PC-9 (cell line): ENCODE data around the gene GATA3. TPM values are rescaled to one million over a fixed set of nuclear protein-coding genes. Genes with fewer than 3 reads are reported as not detected.

Source experiments
- BruUV-seq: library from RNA; stranded (reverse); fragments of 400-500 nt; replicated peaks from 2 replicates; lab custom pipeline; 2021; lab: Mats Ljungman, UMichigan
- CTCF ChIA-PET: fragments of 300-600 bp; sonication (Branson Sonifier 250); formaldehyde crosslinking; loops from one replicate; lab custom pipeline; 2022; ENCODE audit warnings: antibody characterized with exemption; lab: Charles Lee
- POLR2A ChIA-PET: fragments of 300-600 bp; sonication (Branson Sonifier 250); formaldehyde crosslinking; loops from one replicate; lab custom pipeline; 2022; ENCODE audit warnings: antibody characterized with exemption; ENCODE audit not compliant: unreplicated experiment; lab: Charles Lee
- DNase-seq, 2 experiments: peaks; one replicate each; pipeline versions ENCODE4 v3.0.0 to v3.0.0-alpha.2; 2015 to 2022; ENCODE audit warnings: mixed read lengths in 1 of 2
- H2AFZ ChIP-seq: fragments of 200-600 bp; sonication (generic); 2 replicates; pipeline ENCODE4 v1.8.1; 2017; ENCODE audit warnings: antibody characterized with exemption
- H3F3A ChIP-seq: fragments of 200-600 bp; sonication (generic); 2 replicates; pipeline ENCODE4 v1.8.1; 2017; ENCODE audit warnings: antibody characterized with exemption, mild to moderate bottlenecking, low read depth; ENCODE audit not compliant: insufficient read depth
- H3K27ac ChIP-seq: fragments of 200-600 bp; sonication (generic); 2 replicates; pipeline ENCODE4 v1.6.1; 2016; ENCODE audit warnings: mixed run types
- H3K27me3 ChIP-seq: fragments of 200-600 bp; sonication (generic); 2 replicates; pipeline ENCODE4 v1.6.1; 2016; ENCODE audit warnings: low read depth, mixed run types; ENCODE audit not compliant: insufficient read depth
- H3K36me3 ChIP-seq: fragments of 200-600 bp; sonication (generic); 2 replicates; pipeline ENCODE4 v1.6.1; 2016; ENCODE audit warnings: low read depth, mixed run types
- H3K4me1 ChIP-seq: fragments of 200-600 bp; sonication (generic); replicated peaks from 2 replicates; pipeline ENCODE4 v1.6.1; 2016; ENCODE audit warnings: mixed run types; ENCODE audit not compliant: insufficient read depth
- H3K4me2 ChIP-seq: fragments of 200-600 bp; sonication (generic); 2 replicates; pipeline ENCODE4 v1.6.1; 2017; ENCODE audit warnings: mixed run types
- H3K4me3 ChIP-seq: fragments of 200-600 bp; sonication (generic); 2 replicates; pipeline ENCODE4 v1.6.1; 2016; ENCODE audit warnings: mixed run types
- H3K79me2 ChIP-seq: fragments of 200-600 bp; sonication (generic); 2 replicates; pipeline ENCODE4 v1.6.1; 2017; ENCODE audit warnings: low read depth, mixed run types
- H3K9me2 ChIP-seq: fragments of 200-600 bp; sonication (generic); 2 replicates; pipeline ENCODE4 v1.8.1; 2017; ENCODE audit warnings: mild to moderate bottlenecking; ENCODE audit not compliant: insufficient read depth
- H3K9me3 ChIP-seq: fragments of 200-600 bp; sonication (generic); 2 replicates; pipeline ENCODE4 v1.8.1; 2016; ENCODE audit warnings: low read depth; ENCODE audit not compliant: insufficient read depth
- H4K20me1 ChIP-seq: fragments of 200-600 bp; sonication (generic); 2 replicates; pipeline ENCODE4 v1.8.1; 2017; ENCODE audit not compliant: insufficient read depth
- EZH2 ChIP-seq: fragments of 200-600 bp; sonication (generic); IDR thresholded peaks from 2 replicates; pipeline ENCODE4 v1.8.0; 2017; ENCODE audit warnings: antibody characterized with exemption, low read depth
- intact Hi-C: fragments of 100-400 bp; cut with micrococcal nuclease; formaldehyde crosslinking; loops from one replicate; pipeline ENCODE4 v1.10.0; 2022; ENCODE audit not compliant: unreplicated experiment
- total RNA-seq: library from RNA; stranded (reverse); gene quantifications from 2 replicates; pipeline ENCODE4 v1.2.3, GENCODE V29; 2021
- TF ChIP-seq, protein P1 (sequence below): fragments of 200-600 bp; sonication (generic); conservative IDR thresholded peaks from 2 replicates; pipeline ENCODE4 v1.6.1; 2017; ENCODE audit warnings: mixed run types, antibody characterized with exemption, mild to moderate bottlenecking, moderate library complexity

The GATA3 gene
- total RNA-seq, 1 experiment from 2014 or later = 43.6 TPM

DNA sequence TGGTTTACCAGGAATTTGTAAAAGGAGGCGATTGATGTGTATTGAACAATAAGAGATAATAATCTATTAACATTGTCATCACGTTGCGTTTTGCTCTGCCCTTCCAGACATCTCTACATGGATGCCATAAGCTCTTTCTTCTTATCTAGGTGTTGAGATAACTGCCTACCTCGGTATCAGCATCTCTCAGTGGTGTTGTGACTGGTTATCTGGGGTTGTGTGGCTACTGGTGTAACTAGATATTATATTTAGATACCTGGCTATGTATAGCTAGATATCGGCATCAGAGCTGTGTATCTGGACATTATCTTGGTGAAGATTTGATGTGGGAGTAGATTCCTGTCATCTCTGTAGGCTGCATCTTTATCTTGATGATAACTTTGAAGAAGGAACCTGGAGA is 17.2 kb downstream of the GATA3 start:
- peaks cover 12% of the 10 kb centered on the region for H3K79me2 ChIP-seq
- intact Hi-C loops = no loop called here

DNA sequence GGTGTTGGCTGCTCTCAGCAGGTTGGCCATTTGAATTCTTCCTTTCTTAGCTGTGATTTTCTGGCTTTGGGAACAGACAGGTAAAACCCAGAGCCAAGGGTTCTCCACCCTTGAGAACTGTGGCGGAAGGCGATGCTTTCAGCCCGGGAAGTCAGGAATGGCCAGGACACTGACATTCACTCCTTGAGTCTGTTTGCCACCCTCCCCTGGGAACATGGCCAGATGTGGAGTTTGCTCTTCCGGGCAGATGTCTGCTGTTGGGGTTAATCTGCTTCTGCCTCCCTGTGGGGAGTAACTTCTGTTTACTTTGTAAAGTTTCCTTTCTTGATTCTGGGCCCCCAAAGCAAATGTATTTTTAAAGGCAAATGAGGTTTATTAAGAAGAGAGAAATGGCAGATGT is 17.7 kb downstream of the GATA3 start:
- H3K9me3 ChIP-seq = no peaks in the 10 kb centered on the region
- intact Hi-C loops = no loop called here
- H3K36me3 ChIP-seq = peaks cover 15% of the 10 kb centered on the region
- ChIA-PET CTCF (no interaction called here), POLR2A (no interaction called here)
- H3K27me3 ChIP-seq = no peaks in the 10 kb centered on the region
- no peak overlapping the region for H3K27ac ChIP-seq
- H3K4me2 ChIP-seq = no peak overlapping the region
- no TSS peak for BruUV-seq
- TF ChIP-seq, protein P1, sequence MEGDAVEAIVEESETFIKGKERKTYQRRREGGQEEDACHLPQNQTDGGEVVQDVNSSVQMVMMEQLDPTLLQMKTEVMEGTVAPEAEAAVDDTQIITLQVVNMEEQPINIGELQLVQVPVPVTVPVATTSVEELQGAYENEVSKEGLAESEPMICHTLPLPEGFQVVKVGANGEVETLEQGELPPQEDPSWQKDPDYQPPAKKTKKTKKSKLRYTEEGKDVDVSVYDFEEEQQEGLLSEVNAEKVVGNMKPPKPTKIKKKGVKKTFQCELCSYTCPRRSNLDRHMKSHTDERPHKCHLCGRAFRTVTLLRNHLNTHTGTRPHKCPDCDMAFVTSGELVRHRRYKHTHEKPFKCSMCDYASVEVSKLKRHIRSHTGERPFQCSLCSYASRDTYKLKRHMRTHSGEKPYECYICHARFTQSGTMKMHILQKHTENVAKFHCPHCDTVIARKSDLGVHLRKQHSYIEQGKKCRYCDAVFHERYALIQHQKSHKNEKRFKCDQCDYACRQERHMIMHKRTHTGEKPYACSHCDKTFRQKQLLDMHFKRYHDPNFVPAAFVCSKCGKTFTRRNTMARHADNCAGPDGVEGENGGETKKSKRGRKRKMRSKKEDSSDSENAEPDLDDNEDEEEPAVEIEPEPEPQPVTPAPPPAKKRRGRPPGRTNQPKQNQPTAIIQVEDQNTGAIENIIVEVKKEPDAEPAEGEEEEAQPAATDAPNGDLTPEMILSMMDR = no peak
- no peak for TF ChIP-seq EZH2
- no peak overlapping the region for H3K4me3 ChIP-seq
- H4K20me1 ChIP-seq = no peaks in the 10 kb centered on the region
- H3F3A ChIP-seq = peaks cover 16% of the 10 kb centered on the region; the same call in 1 of the 2 replicates
- 0 out of 2 replicates have a peak, but pooled peaks cover 3% of the 10 kb centered on the region for H3K4me1 ChIP-seq
- no peaks in the 10 kb centered on the region for H3K9me2 ChIP-seq
- no peak for DNase-seq
- H2AFZ ChIP-seq = no peak overlapping the region
- H3K79me2 ChIP-seq = peaks cover 7% of the 10 kb centered on the region

More for the DNA sequence above, 17.2 kb downstream of the GATA3 start:
- H4K20me1 ChIP-seq = no peaks in the 10 kb centered on the region
- H2AFZ ChIP-seq = no peak overlapping the region
- H3F3A ChIP-seq = peaks cover 16% of the 10 kb centered on the region; the same call in 1 of the 2 replicates
- no peak overlapping the region for H3K4me2 ChIP-seq
- H3K27ac ChIP-seq = no peak overlapping the region
- 0 out of 2 replicates have a peak, but pooled peaks cover 3% of the 10 kb centered on the region for H3K4me1 ChIP-seq
- CTCF ChIA-PET = no interaction called here
- TF ChIP-seq EZH2 = no peak
- TF ChIP-seq, protein P1 = no peak
- no peak overlapping the region for H3K4me3 ChIP-seq
- DNase-seq = no peak
- peaks cover 16% of the 10 kb centered on the region for H3K36me3 ChIP-seq
- no peaks in the 10 kb centered on the region for H3K9me3 ChIP-seq
- no peaks in the 10 kb centered on the region for H3K9me2 ChIP-seq
- no peaks in the 10 kb centered on the region for H3K27me3 ChIP-seq
- POLR2A ChIA-PET = interaction anchor here (0.7 kb wide), 1 partner anchor 65 kb away, joined by 4 read pairs; no protein-coding TSS in a partner anchor
- no TSS peak for BruUV-seq

DNA sequence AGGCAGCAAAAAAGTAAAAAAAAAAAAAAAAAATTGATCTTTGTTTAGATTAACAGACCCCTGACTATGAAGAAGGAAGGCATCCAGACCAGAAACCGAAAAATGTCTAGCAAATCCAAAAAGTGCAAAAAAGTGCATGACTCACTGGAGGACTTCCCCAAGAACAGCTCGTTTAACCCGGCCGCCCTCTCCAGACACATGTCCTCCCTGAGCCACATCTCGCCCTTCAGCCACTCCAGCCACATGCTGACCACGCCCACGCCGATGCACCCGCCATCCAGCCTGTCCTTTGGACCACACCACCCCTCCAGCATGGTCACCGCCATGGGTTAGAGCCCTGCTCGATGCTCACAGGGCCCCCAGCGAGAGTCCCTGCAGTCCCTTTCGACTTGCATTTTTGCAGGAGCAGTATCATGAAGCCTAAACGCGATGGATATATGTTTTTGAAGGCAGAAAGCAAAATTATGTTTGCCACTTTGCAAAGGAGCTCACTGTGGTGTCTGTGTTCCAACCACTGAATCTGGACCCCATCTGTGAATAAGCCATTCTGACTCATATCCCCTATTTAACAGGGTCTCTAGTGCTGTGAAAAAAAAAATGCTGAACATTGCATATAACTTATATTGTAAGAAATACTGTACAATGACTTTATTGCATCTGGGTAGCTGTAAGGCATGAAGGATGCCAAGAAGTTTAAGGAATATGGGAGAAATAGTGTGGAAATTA is 19.4 kb downstream of the GATA3 start:
- no peaks in the 10 kb centered on the region for H4K20me1 ChIP-seq
- H3K4me2 ChIP-seq = no peak overlapping the region
- no peak for DNase-seq
- no peaks in the 10 kb centered on the region for H3K79me2 ChIP-seq
- H3K27ac ChIP-seq = no peak overlapping the region
- H3K4me1 ChIP-seq = 0 out of 2 replicates have a peak, but pooled peaks cover 3% of the 10 kb centered on the region
- H2AFZ ChIP-seq = no peak overlapping the region
- no peak overlapping the region for H3K4me3 ChIP-seq
- peaks cover 12% of the 10 kb centered on the region; the same call in 1 of the 2 replicates for H3F3A ChIP-seq
- no peaks in the 10 kb centered on the region for H3K9me3 ChIP-seq
- no TSS peak for BruUV-seq
- peaks cover 10% of the 10 kb centered on the region for H3K36me3 ChIP-seq
- intact Hi-C loops = no loop called here
- no peaks in the 10 kb centered on the region for H3K27me3 ChIP-seq
- ChIA-PET CTCF (no interaction called here), POLR2A (no interaction called here)
- no peak for TF ChIP-seq EZH2
- TF ChIP-seq, protein P1 = no peak
- H3K9me2 ChIP-seq = no peaks in the 10 kb centered on the region
